ENCODE data around the gene PYGO1.
"Not testable (repeated sequence)": the region's sequence is repeated elsewhere in the genome, so short reads cannot be mapped to it uniquely, and the experiment has no call there.

PYGO1 gene

DNA sequence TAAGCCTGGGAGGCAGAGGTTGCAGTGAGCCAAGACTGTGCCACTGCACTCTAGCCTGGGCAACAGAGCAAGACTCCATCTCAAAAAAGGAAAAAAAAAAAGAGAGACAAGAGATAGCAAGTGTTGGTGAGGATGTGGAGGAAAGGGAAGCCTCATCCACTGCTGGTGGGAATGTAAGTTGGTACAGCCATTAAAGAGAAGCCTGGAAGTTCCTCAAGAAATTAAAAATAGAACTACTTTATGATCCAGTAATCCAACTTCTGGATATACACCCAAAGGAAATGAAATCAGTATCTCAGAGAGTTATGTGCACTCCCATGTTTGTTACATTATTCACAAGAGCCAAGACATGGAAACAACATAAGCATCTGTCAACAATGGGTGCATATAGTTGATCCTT, 14.9 kb downstream of the PYGO1 start:
- DNase-seq (ENCODE audit: extremely low read depth in 1 of 2, low read depth in 1 of 2): no peak

DNA sequence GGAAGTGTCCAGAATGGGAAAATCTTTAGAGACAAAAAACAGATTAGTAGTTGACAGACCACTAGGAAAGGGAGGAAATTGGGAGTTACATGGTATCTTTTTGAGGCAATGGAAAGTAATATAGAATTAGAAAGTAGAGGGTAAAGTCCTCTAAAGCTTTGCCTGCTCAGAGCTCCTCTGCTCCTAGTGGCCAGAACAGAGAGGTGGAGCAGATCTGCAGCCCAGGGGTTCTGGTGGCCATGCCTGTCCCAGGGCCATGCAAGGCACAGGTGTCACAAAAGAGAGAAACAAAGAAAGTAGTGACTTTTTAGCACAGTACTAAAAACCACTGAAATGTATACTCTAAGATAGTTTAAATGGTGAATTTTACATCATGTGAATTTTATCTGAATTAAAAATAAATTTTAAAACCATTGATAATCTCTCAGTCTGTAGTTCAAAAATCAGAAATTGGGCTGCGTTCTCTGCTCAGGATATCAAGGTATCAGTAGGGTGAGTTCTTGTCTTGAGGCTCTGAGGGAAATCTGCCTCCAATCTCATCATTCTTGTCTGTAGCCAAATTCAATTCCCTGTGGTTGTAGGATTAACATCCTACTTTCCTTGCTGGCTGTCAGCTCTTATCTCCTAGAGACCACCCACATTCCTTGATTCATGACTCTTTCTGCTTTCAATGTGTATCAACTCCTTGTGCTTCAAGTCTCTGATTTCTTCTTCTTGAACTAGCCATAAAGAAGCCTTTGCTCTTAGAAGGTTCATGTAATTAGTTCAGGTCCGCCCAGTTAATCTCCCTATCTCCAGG, 23.6 kb downstream of the PYGO1 start:
- no peak for DNase-seq (ENCODE audit: extremely low read depth in 1 of 2, low read depth in 1 of 2)

DNA sequence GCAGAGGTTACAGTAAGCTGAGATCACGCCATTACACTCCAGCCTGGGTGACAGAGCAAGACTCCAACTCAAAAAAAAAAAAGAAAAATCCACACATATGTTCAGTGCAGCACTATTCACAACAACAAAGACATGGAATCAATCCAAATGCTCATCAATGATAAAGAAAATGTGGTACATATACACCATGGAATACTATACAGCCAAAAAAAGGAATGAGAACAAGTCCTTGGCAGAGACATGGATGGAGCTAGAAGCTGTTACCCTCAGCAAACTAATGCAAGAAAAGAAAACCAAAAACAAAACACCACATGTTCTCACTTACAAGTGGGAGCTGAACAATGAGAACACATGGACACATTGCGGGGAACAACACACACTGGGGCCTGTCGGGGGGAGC, 25.5 kb downstream of the PYGO1 start:
- DNase-seq (ENCODE audit: extremely low read depth in 1 of 2, low read depth in 1 of 2): no peak

DNA sequence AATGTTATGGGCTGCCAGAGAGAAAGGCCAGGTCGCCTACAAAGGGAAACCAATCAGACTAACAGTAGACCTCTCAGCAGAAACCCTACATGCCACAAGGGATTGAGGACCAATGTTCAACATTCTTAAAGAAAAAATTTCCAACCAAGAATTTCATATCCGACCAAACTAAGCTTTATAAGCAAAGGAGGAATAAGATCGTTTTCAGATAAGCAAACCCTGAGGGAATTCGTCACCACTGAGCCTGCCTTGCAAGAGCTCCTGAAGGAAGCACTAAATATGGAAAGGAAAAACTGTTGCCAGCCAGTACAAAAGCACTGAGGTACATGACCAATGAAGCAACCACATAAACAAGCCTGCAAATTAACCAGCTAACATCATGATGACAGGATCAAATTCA, 33.1 kb downstream of the PYGO1 start:
- no peak for DNase-seq (ENCODE audit: extremely low read depth in 1 of 2, low read depth in 1 of 2)

- DNase-seq (ENCODE audit: extremely low read depth in 1 of 2, low read depth in 1 of 2): no peak
These were observed 35.2 kb downstream of the PYGO1 start for GRCh38 chr15:55552926-55553325.

DNA sequence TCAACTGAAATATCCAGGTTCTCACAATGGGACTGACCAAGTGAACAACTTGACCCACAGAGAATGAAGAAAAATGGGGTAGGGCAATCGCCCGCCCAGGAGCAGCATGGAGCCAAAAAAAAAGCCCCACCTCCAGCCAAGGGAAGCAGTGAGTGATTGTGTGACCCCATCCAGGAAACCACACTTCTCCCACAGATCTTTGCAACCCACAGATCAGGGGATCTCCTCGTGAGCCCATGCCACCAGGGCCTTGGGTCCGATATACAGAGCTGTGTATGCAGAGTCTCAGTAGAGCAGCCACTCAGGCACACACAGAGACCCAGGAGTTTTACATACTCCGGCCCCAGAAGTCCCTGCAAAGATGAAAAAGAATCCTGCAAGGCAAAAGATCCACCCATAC, 35.7 kb downstream of the PYGO1 start:
- no peak for DNase-seq (ENCODE audit: extremely low read depth in 1 of 2, low read depth in 1 of 2)

- no peak for DNase-seq (ENCODE audit: extremely low read depth in 1 of 2, low read depth in 1 of 2)
These were observed 38.8 kb downstream of the PYGO1 start for GRCh38 chr15:55549305-55549704.

DNA sequence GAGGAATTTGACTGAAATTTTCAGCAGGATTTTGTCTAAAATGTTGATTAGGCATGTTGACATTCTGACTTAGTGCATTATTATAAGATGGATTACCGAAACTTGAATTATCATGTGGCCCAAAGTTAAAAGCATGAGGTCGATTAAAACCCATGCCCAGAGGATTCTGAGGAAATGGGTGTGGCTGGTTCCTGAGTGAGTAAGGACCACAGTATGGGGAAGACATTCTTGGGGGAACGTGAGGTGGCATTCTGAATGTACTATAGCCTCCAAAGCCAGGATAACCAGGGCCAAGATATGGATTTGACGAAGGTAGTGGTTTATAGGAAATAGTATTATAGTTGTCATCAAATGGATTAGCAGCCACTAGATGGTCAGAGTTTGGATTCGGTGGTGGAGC, 41.4 kb downstream of the PYGO1 start:
- no peak for DNase-seq (ENCODE audit: extremely low read depth in 1 of 2, low read depth in 1 of 2)

GRCh38 chr15:55535436-55535835, 52.7 kb downstream of the PYGO1 start:
- no peak for DNase-seq (ENCODE audit: extremely low read depth in 1 of 2, low read depth in 1 of 2)

- DNase-seq (ENCODE audit: extremely low read depth in 1 of 2, low read depth in 1 of 2): no peak
These were observed 55.2 kb downstream of the PYGO1 start for GRCh38 chr15:55532944-55533343.

DNA sequence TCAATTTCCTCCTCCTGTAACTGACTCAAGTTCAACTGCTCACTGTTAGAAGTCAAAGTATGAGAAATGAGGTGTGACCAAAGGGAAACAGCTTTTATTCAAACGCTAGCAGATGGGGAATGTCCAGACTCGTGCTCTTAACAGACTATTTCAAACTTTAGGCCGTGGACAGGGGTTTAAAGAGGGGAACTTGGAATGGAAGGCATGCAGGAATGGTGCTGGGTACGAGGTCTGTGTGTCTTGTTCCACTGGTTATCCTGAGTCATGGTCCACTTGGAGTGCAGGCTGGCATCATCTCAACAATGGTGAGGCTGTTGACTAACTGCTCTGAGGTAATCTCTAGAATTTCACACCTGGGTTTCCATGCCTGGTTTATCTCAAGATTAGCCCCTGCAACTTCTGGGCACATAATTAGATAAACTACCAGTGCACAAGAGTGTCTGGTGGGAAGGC, 57.3 kb downstream of the PYGO1 start:
- no peak for DNase-seq (ENCODE audit: extremely low read depth in 1 of 2, low read depth in 1 of 2)

DNA sequence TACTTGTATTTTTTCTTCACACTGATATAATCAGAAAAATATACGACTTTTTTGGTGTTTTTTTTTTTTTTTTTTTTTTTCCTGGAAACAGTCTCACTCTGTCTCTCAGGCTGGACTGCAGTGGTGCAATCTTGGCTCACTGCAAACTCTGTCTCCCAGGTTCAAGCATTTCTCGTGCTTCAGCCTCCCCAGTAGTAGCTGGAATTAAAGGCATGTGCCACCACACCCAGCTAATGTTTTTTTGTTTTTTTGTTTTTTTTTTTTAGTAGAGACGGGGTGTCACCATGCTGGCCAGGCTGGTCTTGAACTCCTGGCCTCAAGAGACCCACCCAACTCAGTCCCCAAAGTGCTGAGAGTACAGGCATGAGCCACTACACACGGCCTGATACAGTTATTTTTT, 59.3 kb downstream of the PYGO1 start:
- DNase-seq (ENCODE audit: extremely low read depth in 1 of 2, low read depth in 1 of 2): no peak

DNA sequence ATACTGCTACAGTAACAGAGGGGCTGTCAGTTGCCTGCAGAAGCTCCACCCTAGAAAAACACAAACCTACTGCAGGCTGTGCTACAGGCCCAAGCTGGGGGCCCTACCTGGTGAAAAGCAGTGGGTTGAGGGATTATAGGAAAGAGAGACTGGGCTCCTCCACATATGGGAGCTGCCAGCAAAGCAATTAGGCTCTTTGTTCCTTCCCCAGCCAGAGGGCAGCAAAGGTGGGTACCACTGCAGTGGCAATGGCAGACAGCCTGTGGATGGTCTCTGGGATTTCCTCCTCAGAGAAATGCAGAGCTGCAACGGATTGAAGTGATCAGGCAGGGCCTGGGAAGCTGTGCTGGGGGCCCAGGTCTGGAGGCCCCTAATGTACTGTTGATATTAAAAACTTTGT, 61.0 kb downstream of the PYGO1 start:
- no peak for DNase-seq (ENCODE audit: extremely low read depth in 1 of 2, low read depth in 1 of 2)

- no peak for DNase-seq (ENCODE audit: extremely low read depth in 1 of 2, low read depth in 1 of 2)
These were observed 61.5 kb downstream of the PYGO1 start for GRCh38 chr15:55526559-55527036.

DNA sequence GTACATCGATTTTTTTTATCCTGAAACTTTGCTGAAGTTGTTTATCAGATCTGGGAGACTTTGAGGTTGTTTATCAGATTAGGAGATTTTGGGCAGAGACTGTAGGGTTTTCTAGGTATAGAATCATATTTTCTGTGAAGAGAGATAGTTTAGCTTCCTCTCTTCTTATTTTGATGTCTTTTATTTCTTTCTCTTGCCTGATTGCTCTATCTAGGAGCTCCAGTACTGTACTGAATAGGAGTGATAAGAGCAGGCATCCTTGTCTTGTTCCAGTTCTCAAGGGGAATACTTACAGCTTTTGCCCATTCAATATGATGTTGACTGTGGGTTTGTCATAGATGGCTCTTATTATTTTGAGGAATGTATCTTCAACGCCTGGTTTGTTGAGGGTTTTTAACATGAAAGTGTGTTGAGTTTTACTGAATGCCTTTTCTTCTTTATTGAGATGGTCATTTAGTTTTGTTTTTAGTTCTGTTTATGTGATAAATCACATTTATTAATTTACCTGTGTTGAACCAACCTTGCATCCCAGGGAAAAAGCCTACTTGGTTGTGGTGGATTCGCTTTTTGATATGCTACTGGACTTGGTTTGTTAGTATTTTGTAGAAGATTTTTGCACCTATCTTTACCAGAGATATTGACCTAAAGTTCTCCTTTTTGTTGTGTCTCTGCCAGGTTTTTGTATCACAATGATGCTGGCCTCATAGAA, 65.2 kb downstream of the PYGO1 start:
- DNase-seq (ENCODE audit: extremely low read depth in 1 of 2, low read depth in 1 of 2): no peak

GRCh38 chr15:55518641-55519040, 69.5 kb downstream of the PYGO1 start:
- DNase-seq (ENCODE audit: extremely low read depth in 1 of 2, low read depth in 1 of 2): no peak

- DNase-seq (ENCODE audit: extremely low read depth in 1 of 2, low read depth in 1 of 2): no peak
These were observed 70.1 kb downstream of the PYGO1 start for GRCh38 chr15:55518009-55518408.

DNA sequence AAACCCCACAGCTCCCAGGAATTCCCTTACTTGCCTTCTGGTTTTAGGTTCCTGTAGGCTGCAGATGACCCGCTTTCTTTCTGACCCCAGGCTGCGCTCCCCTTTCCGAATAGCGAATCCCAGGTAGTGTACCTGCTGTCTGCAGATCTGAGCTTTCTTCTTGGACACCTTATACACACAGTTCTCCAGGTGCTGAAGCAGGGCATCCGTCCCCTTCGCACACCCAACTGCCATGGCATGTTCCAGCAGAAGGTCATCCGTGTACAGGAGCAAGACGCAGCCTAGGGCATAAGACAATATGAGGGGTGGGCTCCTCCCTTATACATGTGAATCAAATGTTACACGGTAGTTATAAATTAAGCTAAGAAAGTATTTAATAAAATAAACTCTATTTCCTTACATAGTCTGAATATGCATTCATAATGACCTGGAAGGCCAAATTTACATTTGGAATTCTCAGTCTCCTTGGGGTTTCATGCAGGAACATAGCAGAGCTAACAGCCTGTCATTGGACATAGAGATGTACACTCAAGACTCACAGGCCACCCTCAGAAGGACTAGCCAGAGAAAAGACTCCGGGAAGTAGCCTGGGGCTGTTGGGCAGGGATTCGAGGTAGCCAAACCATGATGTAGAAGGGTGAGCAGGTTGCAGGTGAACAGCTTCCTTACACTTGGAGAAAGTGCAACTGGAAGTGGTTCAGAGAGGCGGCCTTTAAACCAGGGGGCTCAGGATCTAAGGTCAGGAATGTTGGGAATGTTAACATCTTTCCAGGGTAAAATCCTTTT, 72.0 kb downstream of the PYGO1 start:
- DNase-seq (ENCODE audit: extremely low read depth in 1 of 2, low read depth in 1 of 2): no peak

GRCh38 chr15:55515491-55515890, 72.7 kb downstream of the PYGO1 start:
- DNase-seq (ENCODE audit: extremely low read depth in 1 of 2, low read depth in 1 of 2): no peak

DNA sequence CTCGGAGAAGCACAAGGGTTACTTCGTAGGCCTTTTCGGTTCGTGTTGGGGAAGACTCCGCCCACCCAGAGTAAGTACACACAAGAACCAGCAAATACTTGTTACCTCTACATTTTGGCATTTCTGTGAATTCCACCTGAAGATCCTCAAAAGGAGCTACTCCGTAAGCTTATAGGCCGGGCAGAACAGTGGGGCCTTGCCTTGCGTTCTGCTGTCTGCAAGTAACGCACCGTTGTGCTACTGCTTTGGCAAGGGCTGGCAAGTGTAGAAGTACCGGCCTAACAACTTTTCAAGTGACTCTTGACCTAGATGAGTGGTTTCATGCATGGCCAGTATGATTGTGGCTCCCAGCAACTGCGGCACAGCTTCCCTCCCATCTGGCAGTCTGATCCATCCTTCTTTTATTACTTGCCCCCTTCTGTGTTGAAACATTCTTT, 73.7 kb downstream of the PYGO1 start:
- no peak for DNase-seq (ENCODE audit: extremely low read depth in 1 of 2, low read depth in 1 of 2)

DNA sequence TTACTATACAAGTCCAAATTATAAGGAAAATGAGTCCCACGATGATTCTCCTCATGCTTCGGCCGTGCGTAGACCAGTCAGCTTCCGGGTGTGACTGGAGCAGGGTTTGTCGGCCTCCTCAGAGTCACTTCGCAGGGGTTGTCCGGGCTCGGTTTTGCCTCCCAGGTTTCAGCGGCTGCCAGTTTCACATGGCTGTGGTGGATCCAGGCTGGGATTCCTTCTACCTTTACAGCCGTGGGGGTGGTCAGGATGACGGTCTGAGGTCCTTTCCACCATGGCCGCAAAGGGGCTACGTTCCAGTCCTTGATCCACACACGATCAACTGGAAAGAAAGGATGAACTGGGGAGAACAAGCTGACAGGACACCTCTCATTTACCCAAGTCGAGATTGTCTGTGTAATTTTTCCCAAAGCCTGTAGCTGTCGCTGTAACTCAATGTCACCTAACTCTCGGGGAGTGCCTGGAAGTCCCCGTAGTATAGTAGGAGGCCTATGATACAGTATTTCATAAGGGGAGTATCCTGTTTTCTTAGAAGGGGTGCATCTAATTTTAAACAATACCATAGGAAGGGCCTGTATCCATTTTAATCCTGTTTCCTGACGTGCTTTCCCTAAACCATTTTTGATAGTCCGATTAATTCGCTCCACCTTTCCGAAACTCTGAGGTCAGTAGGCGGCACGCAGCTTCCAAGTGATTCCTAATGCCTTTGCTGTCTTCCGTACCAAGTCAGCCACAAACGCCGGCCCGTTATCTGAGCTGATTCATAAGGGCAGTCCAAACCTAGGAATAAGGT, 74.3 kb downstream of the PYGO1 start:
- not testable (repeated sequence) for DNase-seq (ENCODE audit: extremely low read depth in 1 of 2, low read depth in 1 of 2)

Data from stimulated activated CD8-positive, alpha-beta memory T cell treated with anti-CD3 and anti-CD28 coated beads, Interleukin-7, amount 100 ng/mL, for 48 hours (primary cell).